Suprapubic skin (tissue), 3 donors: ENCODE measurements around the gene TGM3.

ENCODE experiments used
- CTCF ChIP-seq, 2 donors: fragments of 200-600 bp in 1 of 2; fragments of 450-650 bp in 1 of 2; sonication (generic) in 1 of 2; IDR thresholded peaks; one replicate each; pipeline ENCODE4 v1.5.1; 2016 to 2019; ENCODE audit warnings: antibody characterized with exemption in 2 of 2, mild to moderate bottlenecking in 1 of 2, moderate library complexity in 1 of 2
- POLR2AphosphoS5 ChIP-seq, 3 donors: sonication (generic); formaldehyde crosslinking; IDR thresholded peaks; one replicate each; pipeline ENCODE4 v1.6.1; 2017; ENCODE audit warnings: antibody characterized with exemption in 3 of 3

DNA sequence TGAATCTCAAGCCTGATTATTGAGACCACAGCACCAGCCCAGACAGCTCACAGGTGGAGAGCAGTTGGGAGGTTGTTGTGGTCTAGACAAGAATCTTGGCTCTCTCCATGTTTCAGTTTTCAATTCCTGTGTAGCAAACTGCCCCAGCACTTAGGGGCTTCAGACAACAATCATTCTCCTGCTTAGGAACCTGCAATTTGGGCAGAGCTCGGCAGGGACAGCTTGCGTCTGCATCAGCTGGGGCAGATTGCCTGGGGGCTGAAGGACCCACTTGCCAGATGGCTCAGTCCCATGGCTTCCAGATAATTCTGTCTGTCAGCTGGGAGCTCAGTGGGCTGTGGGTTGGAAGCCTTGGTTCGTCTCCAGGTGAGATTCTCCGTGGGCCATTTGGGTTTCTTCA is 91.8 kb downstream of the TGM3 start:
- TF ChIP-seq CTCF (IDR thresholded peaks at IDR 0.05) (peak in 1 of 2 donors; percentile 0), POLR2AphosphoS5 (IDR thresholded peaks at IDR 0.05) (no peak)
